GM23338 (cell line): ENCODE data around the gene PHF13. TPM values are rescaled to one million over a fixed set of nuclear protein-coding genes. Genes with fewer than 3 reads are reported as not detected.
"Not testable (repeated sequence)": the region's sequence is repeated elsewhere in the genome, so short reads cannot be mapped to it uniquely, and the experiment has no call there.

Experiments used
- ATAC-seq: fragments of 200-7000 bp; cut with Tn5 transposase; 3 replicates; pipeline ENCODE4 v1.9.1; 2020
- DNase-seq: peaks from one replicate; pipeline ENCODE4 v3.0.0-alpha.2; 2015; ENCODE audit warnings: low spot score
- H2AFZ ChIP-seq: fragments of 200-600 bp; sonication (generic); 2 replicates; pipeline ENCODE4 v1.8.0; 2016; ENCODE audit warnings: antibody characterized with exemption, mild to moderate bottlenecking, moderate library complexity
- H3F3A ChIP-seq: fragments of 200-600 bp; sonication (generic); replicated peaks from 2 replicates; pipeline ENCODE4 v1.8.0; 2017; ENCODE audit warnings: antibody characterized with exemption, mixed run types, low read depth
- H3K27ac ChIP-seq: fragments of 200-600 bp; sonication (generic); 2 replicates; pipeline ENCODE4 v1.6.1; 2016; ENCODE audit warnings: low read depth
- H3K27me3 ChIP-seq: fragments of 200-600 bp; sonication (generic); 2 replicates; pipeline ENCODE4 v1.8.0; 2016; ENCODE audit warnings: mild to moderate bottlenecking, mixed run types, moderate library complexity; ENCODE audit not compliant: insufficient read depth
- H3K36me3 ChIP-seq: fragments of 200-600 bp; sonication (generic); 2 replicates; pipeline ENCODE4 v1.8.0; 2016; ENCODE audit warnings: mild to moderate bottlenecking; ENCODE audit not compliant: insufficient read depth
- H3K4me1 ChIP-seq: fragments of 200-600 bp; sonication (generic); 2 replicates; pipeline ENCODE4 v1.8.0; 2016; ENCODE audit warnings: mild to moderate bottlenecking, moderate library complexity; ENCODE audit not compliant: insufficient read depth
- H3K4me2 ChIP-seq: fragments of 200-600 bp; sonication (generic); 2 replicates; pipeline ENCODE4 v1.7.1; 2017; ENCODE audit warnings: mixed run types
- H3K4me3 ChIP-seq: fragments of 200-600 bp; sonication (generic); 2 replicates; pipeline ENCODE4 v1.6.1; 2016; ENCODE audit warnings: mixed run types
- H3K79me2 ChIP-seq: fragments of 200-600 bp; sonication (generic); replicated peaks from 2 replicates; pipeline ENCODE4 v1.8.0; 2017; ENCODE audit warnings: mild to moderate bottlenecking; ENCODE audit not compliant: insufficient read depth
- H3K9me2 ChIP-seq: fragments of 200-600 bp; sonication (generic); 2 replicates; pipeline ENCODE4 v1.8.0; 2017; ENCODE audit not compliant: insufficient read depth
- H4K20me1 ChIP-seq: fragments of 200-600 bp; sonication (generic); replicated peaks from 2 replicates; pipeline ENCODE4 v1.8.0; 2017; ENCODE audit warnings: mild to moderate bottlenecking; ENCODE audit not compliant: insufficient read depth
- H3K27ac Mint-ChIP-seq: 2 replicates; pipeline ENCODE4 v1.8.0; 2020; ENCODE audit warnings: inconsistent platforms, mild to moderate bottlenecking, moderate library complexity, mixed read lengths
- H3K27me3 Mint-ChIP-seq: 3 replicates; pipeline ENCODE4 v1.8.0; 2022; ENCODE audit warnings: low read depth, mild to moderate bottlenecking, moderate library complexity, mixed read lengths, inconsistent platforms; ENCODE audit not compliant: insufficient read depth, poor library complexity
- H3K36me3 Mint-ChIP-seq: 3 replicates; pipeline ENCODE4 v1.8.0; 2021; ENCODE audit warnings: low read depth, mild to moderate bottlenecking, inconsistent platforms, moderate library complexity, mixed read lengths
- H3K4me1 Mint-ChIP-seq: 3 replicates; pipeline ENCODE4 v1.8.0; 2020; ENCODE audit warnings: mild to moderate bottlenecking, inconsistent platforms, mixed read lengths
- H3K4me3 Mint-ChIP-seq: 3 replicates; pipeline ENCODE4 v1.8.0; 2021; ENCODE audit warnings: moderate library complexity, mild to moderate bottlenecking, inconsistent platforms, mixed read lengths
- H3K9me3 Mint-ChIP-seq: 3 replicates; pipeline ENCODE4 v1.8.0; 2020; ENCODE audit warnings: moderate library complexity, mild to moderate bottlenecking, inconsistent platforms, mixed read lengths
- CREB1 ChIP-seq: fragments of 250-450 bp; sonication (Bioruptor Pico); IDR thresholded peaks from 2 replicates; pipeline ENCODE4 v1.5.0; 2020; ENCODE audit warnings: low read depth, mild to moderate bottlenecking, moderate library complexity
- EZH2 ChIP-seq: fragments of 200-600 bp; sonication (generic); IDR thresholded peaks from one replicate; pipeline ENCODE4 v1.8.0; 2017; ENCODE audit warnings: antibody characterized with exemption, mild to moderate bottlenecking, low read depth; ENCODE audit not compliant: unreplicated experiment
- EZH2phosphoT487 ChIP-seq: fragments of 200-600 bp; sonication (generic); IDR thresholded peaks from one replicate; pipeline ENCODE4 v1.8.1; 2018; ENCODE audit warnings: antibody characterized with exemption; ENCODE audit not compliant: unreplicated experiment
- JUNB ChIP-seq: IDR thresholded peaks from one replicate; pipeline ENCODE4 v1.6.1; 2016; ENCODE audit warnings: antibody characterized with exemption; ENCODE audit not compliant: unreplicated experiment
- NANOG ChIP-seq: IDR thresholded peaks from 2 replicates; pipeline ENCODE4 v1.6.1; 2016; ENCODE audit warnings: antibody characterized with exemption, borderline replicate concordance
- POLR2AphosphoS5 ChIP-seq: IDR thresholded peaks from 2 replicates; pipeline ENCODE4 v1.6.1; 2016; ENCODE audit warnings: antibody characterized with exemption, low read depth
- STAT1 ChIP-seq: IDR thresholded peaks from one replicate; pipeline ENCODE4 v1.6.1; 2016; ENCODE audit warnings: antibody characterized with exemption; ENCODE audit not compliant: unreplicated experiment
- ZNF331 ChIP-seq: fragments of 250-450 bp; sonication (Bioruptor Pico); IDR thresholded peaks from 2 replicates; pipeline ENCODE4 v1.5.0; 2020; ENCODE audit warnings: low read depth, mild to moderate bottlenecking, moderate library complexity
- polyA plus RNA-seq: library from polyadenylated mRNA; unstranded; fragments of >200 nt; fragmentation: Nextera tagmentation; extraction: Ambion mirVana; gene quantifications from 2 replicates; pipeline ENCODE4 v1.2.1, GENCODE V29; 2016
- total RNA-seq: library from RNA; depleted of rRNA; stranded (reverse); fragments of >200 nt; shearing (Covaris generic); gene quantifications from 2 replicates; pipeline ENCODE4 v1.2.3, GENCODE V29; 2014
- TF ChIP-seq, protein P1 (sequence below), 2 experiments: fragments of 200-600 bp in 1 of 2; sonication (generic) in 1 of 2; conservative IDR thresholded peaks; 2 replicates each; pipeline versions ENCODE4 v1.5.1 to v1.6.1; 2016 to 2017; ENCODE audit warnings: antibody characterized with exemption in 2 of 2, low read depth in 2 of 2, mild to moderate bottlenecking in 2 of 2, moderate library complexity in 1 of 2
- TF ChIP-seq, protein P2 (sequence below): IDR thresholded peaks from 2 replicates; pipeline ENCODE4 v1.6.1; 2016; ENCODE audit warnings: antibody characterized with exemption
- TF ChIP-seq, protein P3 (sequence below): IDR thresholded peaks from one replicate; pipeline ENCODE4 v1.6.1; 2018; ENCODE audit warnings: antibody characterized with exemption; ENCODE audit not compliant: unreplicated experiment

Gene PHF13
- total and polyA plus RNA-seq, 2 experiments from 2014 or later = 12.1 to 33.2 TPM

DNA sequence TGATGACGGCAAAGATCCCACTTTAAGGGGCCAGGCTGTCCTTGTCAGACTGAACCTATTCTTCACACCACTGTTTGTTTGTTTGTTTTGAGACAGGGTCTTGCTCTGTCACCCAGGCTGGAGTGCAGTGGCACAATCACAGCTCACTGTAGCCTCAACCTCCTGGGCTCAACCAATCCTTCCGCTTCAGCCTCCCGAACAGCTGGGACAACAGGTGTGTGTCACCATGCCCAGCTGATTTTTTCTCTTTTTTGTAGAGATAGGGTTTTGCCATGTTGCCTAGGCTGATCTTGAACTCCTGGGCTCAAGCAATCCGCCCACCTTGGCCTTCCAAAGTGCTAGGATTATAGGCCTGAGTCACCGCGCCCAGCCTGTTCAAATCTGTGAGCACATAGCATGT, 23.2 kb downstream of the PHF13 start:
- not testable (repeated sequence) for H3K79me2 ChIP-seq, H3K4me3 Mint-ChIP-seq, H3K4me1 ChIP-seq, H4K20me1 ChIP-seq, H3K9me3 Mint-ChIP-seq, H3K4me3 ChIP-seq, H3K27ac ChIP-seq, ATAC-seq, H2AFZ ChIP-seq, H3K27ac Mint-ChIP-seq, H3K4me2 ChIP-seq, DNase-seq, H3K27me3 Mint-ChIP-seq, H3F3A ChIP-seq, H3K9me2 ChIP-seq, H3K27me3 ChIP-seq, H3K4me1 Mint-ChIP-seq
- H3K36me3 ChIP-seq = peaks cover 38% of the 10 kb centered on the region
- peaks cover 84% of the 10 kb centered on the region for H3K36me3 Mint-ChIP-seq

DNA sequence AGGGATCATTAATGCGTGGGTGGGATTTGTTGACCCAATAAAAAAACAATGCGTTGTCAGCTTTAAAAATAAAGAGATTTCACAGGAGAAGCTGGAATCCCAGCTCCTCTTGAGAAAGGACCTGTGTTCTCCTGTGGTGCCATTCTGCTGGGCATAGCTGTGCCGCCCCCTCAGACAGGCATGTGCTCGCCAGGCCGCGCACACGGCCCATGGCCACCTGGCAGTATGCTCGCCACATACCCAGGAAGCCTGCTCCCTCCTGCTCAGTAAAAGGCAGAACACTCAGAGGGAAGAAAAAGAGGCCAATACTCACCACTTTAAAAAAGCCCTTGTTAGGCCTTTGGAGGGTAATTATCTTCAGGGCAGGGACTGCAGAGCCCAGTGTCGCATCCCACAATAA, 24.2 kb downstream of the PHF13 start:
- ATAC-seq = no peak
- Mint-ChIP-seq H3K9me3 (no peaks in the 10 kb centered on the region), H3K27ac (no peak overlapping the region), H3K36me3 (peaks cover 90% of the 10 kb centered on the region), H3K4me1 (no peaks in the 10 kb centered on the region), H3K27me3 (peaks cover 7% of the 10 kb centered on the region), H3K4me3 (no peak overlapping the region)
- H3K9me2 ChIP-seq = no peaks in the 10 kb centered on the region
- H3K4me1 ChIP-seq = no peaks in the 10 kb centered on the region
- TF ChIP-seq NANOG (no peak), EZH2phosphoT487 (no peak), ZNF331 (CRISPR knock-in tag) (no peak), STAT1 (no peak), CREB1 (CRISPR knock-in tag) (no peak)
- H3K27me3 ChIP-seq = no peaks in the 10 kb centered on the region
- DNase-seq = no peak
- no peak overlapping the region for H3K27ac ChIP-seq
- H3K4me2 ChIP-seq = no peak overlapping the region
- no peak overlapping the region for H2AFZ ChIP-seq
- 0 out of 2 replicates have a peak, but pooled peaks cover 7% of the 10 kb centered on the region for H4K20me1 ChIP-seq
- H3F3A ChIP-seq = peaks cover 6% of the 10 kb centered on the region; the same call in 1 of the 2 replicates
- H3K36me3 ChIP-seq = peaks cover 38% of the 10 kb centered on the region
- no peaks in the 10 kb centered on the region for H3K79me2 ChIP-seq
- no peak overlapping the region for H3K4me3 ChIP-seq

DNA sequence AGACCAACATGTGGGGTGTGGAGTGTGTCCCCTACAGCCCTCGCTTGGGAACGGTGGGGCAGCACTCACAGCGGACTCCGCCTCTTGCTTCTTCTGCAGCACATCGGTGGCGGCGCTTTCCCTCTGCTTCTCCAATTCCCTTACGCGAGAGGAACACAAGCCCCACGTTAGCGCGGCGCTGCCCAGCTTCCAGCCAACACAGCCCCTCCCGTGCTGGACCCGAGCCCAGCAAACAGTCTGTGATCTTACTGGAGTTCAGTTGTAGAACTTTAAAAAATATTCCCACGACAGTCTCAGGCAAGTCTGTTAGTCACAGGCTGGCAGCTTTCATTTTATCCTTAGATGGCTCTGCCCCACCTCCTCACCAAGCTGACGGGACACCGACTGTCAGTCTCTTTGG, 24.7 kb downstream of the PHF13 start:
- Mint-ChIP-seq H3K27me3 (peaks cover 7% of the 10 kb centered on the region), H3K4me1 (no peaks in the 10 kb centered on the region), H3K4me3 (no peak overlapping the region), H3K36me3 (peaks cover 89% of the 10 kb centered on the region), H3K9me3 (no peaks in the 10 kb centered on the region), H3K27ac (no peak overlapping the region)
- DNase-seq (no peak), ATAC-seq (no peak)
- Histone ChIP-seq H3K27me3 (no peaks in the 10 kb centered on the region), H3F3A (peaks cover 6% of the 10 kb centered on the region; the same call in 1 of the 2 replicates), H3K36me3 (peaks cover 38% of the 10 kb centered on the region), H2AFZ (no peak overlapping the region), H3K9me2 (no peaks in the 10 kb centered on the region), H4K20me1 (0 out of 2 replicates have a peak, but pooled peaks cover 7% of the 10 kb centered on the region), H3K4me2 (no peak overlapping the region), H3K4me1 (no peaks in the 10 kb centered on the region), H3K4me3 (no peak overlapping the region), H3K27ac (no peak overlapping the region), H3K79me2 (no peaks in the 10 kb centered on the region)
- TF ChIP-seq, protein P1, sequence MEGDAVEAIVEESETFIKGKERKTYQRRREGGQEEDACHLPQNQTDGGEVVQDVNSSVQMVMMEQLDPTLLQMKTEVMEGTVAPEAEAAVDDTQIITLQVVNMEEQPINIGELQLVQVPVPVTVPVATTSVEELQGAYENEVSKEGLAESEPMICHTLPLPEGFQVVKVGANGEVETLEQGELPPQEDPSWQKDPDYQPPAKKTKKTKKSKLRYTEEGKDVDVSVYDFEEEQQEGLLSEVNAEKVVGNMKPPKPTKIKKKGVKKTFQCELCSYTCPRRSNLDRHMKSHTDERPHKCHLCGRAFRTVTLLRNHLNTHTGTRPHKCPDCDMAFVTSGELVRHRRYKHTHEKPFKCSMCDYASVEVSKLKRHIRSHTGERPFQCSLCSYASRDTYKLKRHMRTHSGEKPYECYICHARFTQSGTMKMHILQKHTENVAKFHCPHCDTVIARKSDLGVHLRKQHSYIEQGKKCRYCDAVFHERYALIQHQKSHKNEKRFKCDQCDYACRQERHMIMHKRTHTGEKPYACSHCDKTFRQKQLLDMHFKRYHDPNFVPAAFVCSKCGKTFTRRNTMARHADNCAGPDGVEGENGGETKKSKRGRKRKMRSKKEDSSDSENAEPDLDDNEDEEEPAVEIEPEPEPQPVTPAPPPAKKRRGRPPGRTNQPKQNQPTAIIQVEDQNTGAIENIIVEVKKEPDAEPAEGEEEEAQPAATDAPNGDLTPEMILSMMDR (conservative IDR thresholded peaks at IDR 0.05; ENCODE audit: low read depth in 2 of 2) = no peak
- TF ChIP-seq JUNB (no peak), ZNF331 (CRISPR knock-in tag) (no peak), STAT1 (no peak), CREB1 (CRISPR knock-in tag) (no peak), POLR2AphosphoS5 (no peak), NANOG (no peak), EZH2 (no peak)
- TF ChIP-seq, protein P2, sequence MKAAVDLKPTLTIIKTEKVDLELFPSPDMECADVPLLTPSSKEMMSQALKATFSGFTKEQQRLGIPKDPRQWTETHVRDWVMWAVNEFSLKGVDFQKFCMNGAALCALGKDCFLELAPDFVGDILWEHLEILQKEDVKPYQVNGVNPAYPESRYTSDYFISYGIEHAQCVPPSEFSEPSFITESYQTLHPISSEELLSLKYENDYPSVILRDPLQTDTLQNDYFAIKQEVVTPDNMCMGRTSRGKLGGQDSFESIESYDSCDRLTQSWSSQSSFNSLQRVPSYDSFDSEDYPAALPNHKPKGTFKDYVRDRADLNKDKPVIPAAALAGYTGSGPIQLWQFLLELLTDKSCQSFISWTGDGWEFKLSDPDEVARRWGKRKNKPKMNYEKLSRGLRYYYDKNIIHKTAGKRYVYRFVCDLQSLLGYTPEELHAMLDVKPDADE = no peak
- TF ChIP-seq, protein P3, sequence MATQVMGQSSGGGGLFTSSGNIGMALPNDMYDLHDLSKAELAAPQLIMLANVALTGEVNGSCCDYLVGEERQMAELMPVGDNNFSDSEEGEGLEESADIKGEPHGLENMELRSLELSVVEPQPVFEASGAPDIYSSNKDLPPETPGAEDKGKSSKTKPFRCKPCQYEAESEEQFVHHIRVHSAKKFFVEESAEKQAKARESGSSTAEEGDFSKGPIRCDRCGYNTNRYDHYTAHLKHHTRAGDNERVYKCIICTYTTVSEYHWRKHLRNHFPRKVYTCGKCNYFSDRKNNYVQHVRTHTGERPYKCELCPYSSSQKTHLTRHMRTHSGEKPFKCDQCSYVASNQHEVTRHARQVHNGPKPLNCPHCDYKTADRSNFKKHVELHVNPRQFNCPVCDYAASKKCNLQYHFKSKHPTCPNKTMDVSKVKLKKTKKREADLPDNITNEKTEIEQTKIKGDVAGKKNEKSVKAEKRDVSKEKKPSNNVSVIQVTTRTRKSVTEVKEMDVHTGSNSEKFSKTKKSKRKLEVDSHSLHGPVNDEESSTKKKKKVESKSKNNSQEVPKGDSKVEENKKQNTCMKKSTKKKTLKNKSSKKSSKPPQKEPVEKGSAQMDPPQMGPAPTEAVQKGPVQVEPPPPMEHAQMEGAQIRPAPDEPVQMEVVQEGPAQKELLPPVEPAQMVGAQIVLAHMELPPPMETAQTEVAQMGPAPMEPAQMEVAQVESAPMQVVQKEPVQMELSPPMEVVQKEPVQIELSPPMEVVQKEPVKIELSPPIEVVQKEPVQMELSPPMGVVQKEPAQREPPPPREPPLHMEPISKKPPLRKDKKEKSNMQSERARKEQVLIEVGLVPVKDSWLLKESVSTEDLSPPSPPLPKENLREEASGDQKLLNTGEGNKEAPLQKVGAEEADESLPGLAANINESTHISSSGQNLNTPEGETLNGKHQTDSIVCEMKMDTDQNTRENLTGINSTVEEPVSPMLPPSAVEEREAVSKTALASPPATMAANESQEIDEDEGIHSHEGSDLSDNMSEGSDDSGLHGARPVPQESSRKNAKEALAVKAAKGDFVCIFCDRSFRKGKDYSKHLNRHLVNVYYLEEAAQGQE = no peak
